CD4-positive, alpha-beta T cell treated with Interleukin-17A for 4 hours (primary cell): ENCODE measurements around the gene PBOV1.

ENCODE experiments used
- DNase-seq: peaks from one replicate; pipeline ENCODE4 v3.0.0-alpha.2; 2020; ENCODE audit warnings: mixed read lengths

PBOV1 gene

DNA sequence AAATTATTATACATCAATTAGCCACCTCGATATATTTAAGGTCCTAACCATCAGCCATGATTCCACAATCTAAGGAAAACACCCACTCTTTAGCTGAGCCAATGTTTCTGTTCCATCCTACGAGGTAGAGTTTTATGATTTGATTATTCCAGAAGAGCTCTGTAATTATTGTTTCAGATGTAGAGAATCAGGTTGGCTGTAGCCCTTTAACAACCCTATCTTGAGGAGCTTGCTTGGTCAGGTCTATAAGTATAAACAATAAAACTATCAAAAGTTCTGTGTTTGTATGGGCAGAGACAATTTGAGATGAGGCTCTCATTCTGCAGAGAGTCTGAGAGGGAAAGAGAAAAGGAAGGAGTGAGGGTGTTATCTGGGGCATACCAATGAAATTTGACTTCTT is at the start of gene PBOV1:
Gene PBOV1 (minus strand): TSS at position 43 of the 400 bp plus-strand sequence. CDS start 96 bp downstream, outside the sequence.
- no peak for DNase-seq

GRCh38 chr6:138266095-138266494 is 47.8 kb upstream of the PBOV1 start:
- DNase-seq: no peak

- DNase-seq: no peak
These were observed 46.1 kb upstream of the PBOV1 start for GRCh38 chr6:138264372-138264880.

DNA sequence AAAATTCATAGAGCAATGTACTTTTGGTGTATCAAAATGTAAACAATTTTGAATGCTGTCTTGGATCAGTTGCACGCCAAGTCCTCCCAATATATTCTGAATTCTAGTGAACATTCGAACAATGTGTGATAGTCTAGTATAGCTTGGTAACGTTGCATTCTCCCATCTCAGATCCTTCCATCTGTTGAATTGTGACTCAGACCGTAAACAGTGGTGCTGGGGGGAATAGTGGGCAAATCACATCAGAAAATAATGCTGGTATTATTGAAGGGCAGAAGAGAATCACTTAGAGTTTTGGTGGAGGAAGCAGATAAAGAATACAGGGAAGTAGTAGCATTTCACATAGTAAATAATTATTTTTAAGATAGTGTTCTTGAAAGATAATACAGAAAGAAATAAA is 45.7 kb upstream of the PBOV1 start:
- DNase-seq: no peak

DNA sequence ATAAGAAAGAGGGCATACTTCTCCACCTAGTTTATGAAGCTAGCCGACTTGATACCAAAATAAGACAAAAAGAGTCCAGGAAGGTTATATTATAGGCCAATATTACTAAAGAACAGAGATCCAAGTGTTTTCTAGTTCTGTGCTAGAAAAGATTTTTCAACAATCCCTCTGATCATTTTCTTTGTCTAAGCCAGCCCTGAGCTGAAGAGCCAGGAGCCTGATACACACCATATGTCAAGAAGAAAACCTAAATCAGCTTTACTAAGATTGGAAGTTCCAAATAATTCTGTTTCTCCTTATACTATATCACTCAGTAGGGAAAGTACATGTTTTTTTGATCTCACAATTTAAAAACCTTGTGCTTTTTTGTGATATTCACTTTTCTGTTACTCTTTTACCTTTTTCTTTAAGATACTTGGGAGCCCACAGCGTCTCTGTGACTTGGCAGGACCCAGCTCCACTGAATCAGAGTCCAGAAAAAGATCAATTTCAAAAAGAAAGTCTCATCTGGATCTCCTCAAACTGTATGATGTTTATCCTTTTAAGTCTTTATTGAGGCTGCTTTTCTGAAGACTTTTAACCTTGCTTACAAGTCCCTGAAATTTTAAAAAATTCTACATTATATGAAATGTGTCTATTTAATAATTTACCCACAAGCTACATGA is 43.0 kb upstream of the PBOV1 start:
- DNase-seq: no peak

- no peak for DNase-seq
These were observed 40.7 kb upstream of the PBOV1 start for GRCh38 chr6:138258991-138259390.

- no peak for DNase-seq
These were observed 39.9 kb upstream of the PBOV1 start for GRCh38 chr6:138258197-138258596.

- no peak for DNase-seq
These were observed 39.3 kb upstream of the PBOV1 start for GRCh38 chr6:138257638-138258040.

DNA sequence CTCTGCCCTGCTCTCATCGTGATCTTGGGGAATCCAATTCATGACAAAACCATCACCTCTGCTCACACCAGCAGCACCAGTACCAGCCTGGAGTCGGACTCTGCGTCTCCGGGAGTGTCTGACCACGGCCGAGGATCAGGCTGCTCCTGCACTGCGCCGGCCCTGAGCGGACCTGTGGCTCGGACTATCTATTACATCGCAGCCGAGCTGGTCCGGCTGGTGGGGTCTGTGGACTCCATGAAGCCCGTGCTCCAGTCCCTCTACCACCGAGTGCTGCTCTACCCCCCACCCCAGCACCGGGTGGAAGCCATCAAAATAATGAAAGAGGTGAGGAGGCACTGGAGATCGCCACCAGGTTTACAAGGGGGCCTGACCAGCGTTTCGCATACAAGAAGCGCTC is 37.2 kb upstream of the PBOV1 start:
- no peak for DNase-seq

GRCh38 chr6:138253731-138254130 is 35.4 kb upstream of the PBOV1 start:
- no peak for DNase-seq

DNA sequence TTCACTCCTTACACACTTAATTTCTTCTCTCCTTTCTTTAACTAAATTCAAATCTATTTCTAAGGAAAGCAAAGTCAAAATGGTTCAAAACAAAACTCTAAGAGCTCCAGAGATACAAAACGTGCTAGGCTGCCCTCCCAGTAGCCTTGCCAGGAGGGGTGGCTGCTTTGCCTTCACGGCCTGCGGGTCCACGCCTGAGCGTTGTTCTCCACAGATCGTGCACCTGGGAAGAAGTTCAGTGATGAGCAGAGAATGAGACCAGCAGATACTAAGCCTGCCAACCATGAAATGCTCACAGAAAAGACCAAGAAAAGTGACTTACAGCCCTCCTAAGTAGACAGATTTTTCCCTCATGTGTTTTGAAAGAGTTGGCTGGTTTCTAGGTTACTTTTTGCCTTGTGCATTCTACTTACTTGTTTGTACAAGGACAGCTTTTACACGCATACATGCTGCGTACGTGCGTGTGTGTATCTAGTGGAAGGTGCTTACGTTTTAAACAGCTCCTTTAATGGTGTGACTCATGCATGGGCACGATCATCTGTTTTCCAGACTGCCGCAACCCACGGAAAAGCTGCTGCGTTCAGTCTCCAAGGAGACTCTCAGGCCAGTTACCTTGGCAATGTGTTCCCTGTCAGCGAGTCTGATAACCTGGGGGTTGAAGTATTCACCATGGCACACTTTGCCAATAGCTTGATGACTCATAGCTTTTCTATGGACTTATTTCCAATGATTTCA is 32.4 kb upstream of the PBOV1 start:
- no peak for DNase-seq

DNA sequence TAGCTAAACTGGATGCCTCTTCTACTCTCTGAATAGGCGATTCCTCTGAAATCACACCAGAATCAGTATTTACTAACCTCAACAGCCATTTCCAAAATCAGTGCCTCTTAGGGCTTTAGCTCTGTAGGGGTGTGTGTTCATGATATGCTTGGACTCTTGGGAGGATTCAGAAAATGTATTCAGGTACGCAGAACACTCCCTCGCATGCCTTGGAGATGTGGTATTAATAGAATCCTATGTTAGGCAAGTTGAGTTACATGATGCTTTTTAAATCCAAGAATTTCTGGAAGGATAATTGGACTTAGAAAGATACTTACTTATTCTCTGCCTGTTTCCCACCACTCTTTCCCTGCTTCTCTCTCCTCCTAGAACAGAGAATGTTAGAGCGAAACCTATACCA is 31.8 kb upstream of the PBOV1 start:
- no peak for DNase-seq

GRCh38 chr6:138248878-138249277 is 30.6 kb upstream of the PBOV1 start:
- no peak for DNase-seq

DNA sequence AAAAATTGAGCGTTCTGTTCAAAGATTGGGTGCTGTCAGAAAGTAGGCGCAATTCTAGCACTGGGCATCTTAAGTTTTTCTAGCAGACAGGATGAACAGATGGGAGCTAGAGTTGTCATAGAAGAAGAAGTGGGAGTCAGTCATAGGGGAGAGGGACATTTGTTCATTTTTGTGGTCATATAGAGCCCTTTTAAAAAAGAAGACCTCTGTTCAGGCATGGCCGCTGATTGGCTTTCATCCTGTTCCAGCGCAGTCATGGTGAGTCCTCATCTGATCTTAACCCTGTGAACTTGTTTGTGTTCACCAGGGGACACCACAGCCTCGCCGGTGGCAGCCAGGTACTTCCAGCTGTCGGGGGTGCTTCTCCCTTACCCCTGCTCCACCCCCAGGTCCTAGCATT is 29.7 kb upstream of the PBOV1 start:
- no peak for DNase-seq

DNA sequence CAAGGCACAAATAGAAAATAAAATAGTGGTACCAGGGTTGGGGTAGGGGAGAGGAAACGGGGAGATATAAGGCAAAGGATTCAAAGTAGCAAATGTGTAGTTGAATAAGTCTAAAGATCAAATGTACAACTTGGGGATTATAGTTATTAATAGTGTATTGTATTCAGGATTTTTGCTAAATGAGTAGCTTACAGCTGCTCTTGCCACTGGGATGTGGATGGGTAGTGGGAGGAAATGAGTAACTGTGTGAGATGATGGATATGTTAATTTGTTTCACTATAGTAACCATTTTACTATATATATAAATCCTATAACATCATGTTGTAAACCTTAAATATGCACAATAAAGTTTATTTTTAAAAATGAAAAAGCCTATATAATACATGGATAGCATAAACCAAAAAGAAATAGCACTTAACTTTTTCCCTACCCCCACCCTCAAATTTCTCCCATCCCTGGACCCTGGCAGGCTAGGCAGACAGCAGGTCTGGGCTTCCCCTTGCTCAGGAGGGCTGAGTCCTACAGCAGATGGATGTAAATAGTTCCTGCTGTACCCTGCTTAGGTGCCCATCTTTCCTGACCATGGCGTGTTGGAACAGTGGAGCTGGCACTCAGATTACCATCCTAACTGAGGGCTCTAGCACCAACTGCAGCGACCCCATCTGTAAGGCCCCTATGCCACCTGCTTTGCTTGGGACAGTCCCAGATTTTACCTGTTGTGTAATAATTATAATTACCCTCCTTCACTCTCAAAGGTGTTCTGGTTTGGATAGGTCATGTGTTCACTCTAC is 28.6 kb upstream of the PBOV1 start:
- no peak for DNase-seq

DNA sequence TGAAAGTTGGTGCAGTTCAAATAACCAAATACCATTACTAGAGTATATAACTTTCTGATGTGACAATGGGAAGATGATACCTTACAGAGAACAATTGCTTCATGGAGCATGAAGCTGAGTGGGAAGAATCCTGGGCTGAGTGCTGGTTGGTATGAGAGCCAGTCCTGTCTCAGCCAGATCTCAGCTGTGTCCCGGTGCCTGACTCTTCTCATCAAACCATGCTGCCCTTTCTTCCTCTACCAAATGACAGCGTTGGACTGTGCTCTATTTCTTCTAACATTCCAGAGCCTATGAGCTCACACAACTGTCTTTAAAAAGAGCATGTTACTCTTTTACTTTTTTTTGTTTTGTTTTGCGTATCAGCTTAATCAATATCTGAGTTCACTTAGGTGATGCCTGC is 27.5 kb upstream of the PBOV1 start:
- no peak for DNase-seq

DNA sequence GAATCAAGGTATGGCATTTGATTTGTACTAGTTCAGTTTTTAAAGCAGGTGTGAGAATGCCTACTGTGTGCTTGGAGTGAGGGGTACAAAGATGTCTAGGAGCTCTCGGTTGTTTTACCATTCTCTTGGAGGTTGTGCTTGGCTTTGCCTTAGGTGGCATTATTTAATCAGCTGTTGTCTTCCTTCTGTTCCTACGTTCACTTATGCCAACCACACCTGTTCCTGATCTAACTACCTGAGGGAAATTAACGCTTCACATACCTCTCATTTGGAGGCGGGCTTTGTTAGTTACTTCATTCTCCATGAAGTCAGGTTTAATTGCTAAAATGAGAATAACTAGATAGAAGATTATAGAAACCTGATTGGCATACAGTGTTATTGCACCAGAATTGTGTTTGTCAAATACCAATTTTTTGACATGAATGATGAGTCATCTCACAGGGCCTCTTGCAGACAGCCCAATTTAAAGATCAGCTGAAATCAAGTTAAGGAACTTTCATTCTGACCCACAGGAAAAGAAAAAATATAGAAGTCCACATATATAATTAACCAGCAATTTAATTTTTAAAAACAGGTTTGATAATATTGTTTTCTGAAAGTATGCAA is 24.8 kb upstream of the PBOV1 start:
- no peak for DNase-seq

GRCh38 chr6:138241934-138242333 is 23.6 kb upstream of the PBOV1 start:
- no peak for DNase-seq

- DNase-seq: no peak
These were observed 23.1 kb upstream of the PBOV1 start for GRCh38 chr6:138241381-138241780.

DNA sequence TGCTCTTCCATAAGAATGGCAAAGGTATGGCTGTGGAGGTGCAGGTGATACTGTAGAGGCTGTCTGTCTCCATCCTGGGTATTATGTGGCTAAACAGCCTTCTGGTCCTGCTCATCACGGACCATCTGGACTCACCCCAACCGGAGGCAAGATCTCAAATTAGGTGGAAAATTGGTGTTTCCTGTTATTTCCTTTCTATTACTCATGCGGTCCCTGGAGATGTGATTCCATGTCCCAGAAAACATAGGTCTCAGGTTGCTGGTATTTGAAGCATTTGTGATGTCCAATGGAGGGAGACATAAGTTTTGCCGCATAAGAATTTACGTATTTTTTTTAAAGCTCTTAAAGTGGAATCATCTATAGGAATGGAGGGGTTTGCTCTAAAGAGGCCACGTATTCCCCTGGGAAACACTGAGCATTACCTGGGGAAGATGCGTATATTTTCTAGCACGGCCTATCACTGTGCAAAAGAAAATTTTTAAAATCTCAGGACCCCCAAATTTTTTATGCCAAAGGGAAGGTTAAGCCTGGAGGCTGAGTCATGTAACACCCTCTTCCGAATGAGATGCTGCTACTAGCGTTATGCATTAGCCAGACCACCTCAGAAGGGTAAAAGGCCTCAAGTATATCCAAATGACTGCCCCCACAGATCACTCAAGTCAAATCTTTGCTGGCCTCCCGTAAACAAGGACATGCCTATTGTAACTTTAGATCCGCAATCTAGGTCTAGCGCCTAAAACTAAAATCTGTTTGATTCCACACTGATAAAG is 22.4 kb upstream of the PBOV1 start:
- DNase-seq: no peak

DNA sequence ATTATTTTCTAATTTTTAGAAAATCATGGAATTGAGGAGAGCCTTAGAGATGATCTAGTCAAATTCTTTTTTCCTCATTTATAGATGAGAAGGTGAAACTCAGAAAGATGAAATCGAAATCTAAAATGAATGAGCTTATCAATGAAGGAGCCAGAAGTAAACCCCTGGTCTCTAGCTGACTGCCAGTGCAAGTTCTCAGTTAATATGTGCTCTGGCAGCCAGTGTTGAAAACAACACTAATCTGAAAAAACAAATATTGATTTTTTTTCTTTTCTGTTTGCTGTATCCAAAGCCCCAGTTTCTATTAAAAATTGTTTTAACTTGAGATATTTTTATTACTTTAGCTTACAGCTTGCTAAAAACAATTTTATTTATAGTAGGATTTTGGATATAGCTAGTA is 21.5 kb upstream of the PBOV1 start:
- DNase-seq: no peak

GRCh38 chr6:138238368-138238767 is 20.1 kb upstream of the PBOV1 start:
- no peak for DNase-seq
